HFFc6 (cell line): ENCODE data around the gene SSTR3. TPM values are rescaled to one million over a fixed set of nuclear protein-coding genes. Genes with fewer than 3 reads are reported as not detected.

Source experiments
- DNase-seq: peaks from one replicate; pipeline ENCODE4 v3.0.0-alpha.2; 2018
- H3K27ac Mint-ChIP-seq: 2 replicates; pipeline ENCODE4 v1.8.0; 2020; ENCODE audit warnings: mild to moderate bottlenecking, mixed read lengths
- H3K27me3 Mint-ChIP-seq: 2 replicates; pipeline ENCODE4 v1.8.0; 2021; ENCODE audit warnings: mild to moderate bottlenecking, moderate library complexity, mixed read lengths; ENCODE audit not compliant: insufficient read depth
- H3K36me3 Mint-ChIP-seq: 2 replicates; pipeline ENCODE4 v1.8.0; 2021; ENCODE audit warnings: low read depth, mixed read lengths
- H3K4me1 Mint-ChIP-seq: 2 replicates; pipeline ENCODE4 v1.8.0; 2020; ENCODE audit warnings: low read depth, mixed read lengths
- H3K4me3 Mint-ChIP-seq: 2 replicates; pipeline ENCODE4 v1.8.0; 2020; ENCODE audit warnings: mild to moderate bottlenecking, moderate library complexity, mixed read lengths
- H3K9me3 Mint-ChIP-seq: 2 replicates; pipeline ENCODE4 v1.8.0; 2020; ENCODE audit warnings: mild to moderate bottlenecking, mixed read lengths
- total RNA-seq, 6 experiments: library from RNA; stranded (reverse); fragmentation: NEBNext Ultra II Directional; extraction: Animal tissue kit (Norgen Biotek cat#: 25700); gene quantifications; 2 replicates in 1 of 6; 3 replicates in 5 of 6; pipeline ENCODE4 v1.2.3, GENCODE V29; 2021
- TF ChIP-seq, protein P1 (sequence below): fragments of 200-600 bp; sonication (generic); IDR thresholded peaks from 2 replicates; pipeline ENCODE4 v1.5.0; 2021; ENCODE audit warnings: antibody characterized with exemption, mild to moderate bottlenecking

Gene SSTR3
- total RNA-seq, 6 experiments from 2014 or later = not detected

GRCh38 chr22:37165940-37166674, 46.2 kb downstream of the SSTR3 start:
- H3K27me3 Mint-ChIP-seq = peaks cover 17% of the 10 kb centered on the region
- H3K9me3 Mint-ChIP-seq = peaks cover 3% of the 10 kb centered on the region
- no peak overlapping the region for H3K4me3 Mint-ChIP-seq
- peaks cover 6% of the 10 kb centered on the region for H3K4me1 Mint-ChIP-seq
- DNase-seq = no peak
- peaks cover 4% of the 10 kb centered on the region; the same call in 1 of the 2 replicates for H3K36me3 Mint-ChIP-seq
- no peak overlapping the region for H3K27ac Mint-ChIP-seq
- TF ChIP-seq, protein P1, sequence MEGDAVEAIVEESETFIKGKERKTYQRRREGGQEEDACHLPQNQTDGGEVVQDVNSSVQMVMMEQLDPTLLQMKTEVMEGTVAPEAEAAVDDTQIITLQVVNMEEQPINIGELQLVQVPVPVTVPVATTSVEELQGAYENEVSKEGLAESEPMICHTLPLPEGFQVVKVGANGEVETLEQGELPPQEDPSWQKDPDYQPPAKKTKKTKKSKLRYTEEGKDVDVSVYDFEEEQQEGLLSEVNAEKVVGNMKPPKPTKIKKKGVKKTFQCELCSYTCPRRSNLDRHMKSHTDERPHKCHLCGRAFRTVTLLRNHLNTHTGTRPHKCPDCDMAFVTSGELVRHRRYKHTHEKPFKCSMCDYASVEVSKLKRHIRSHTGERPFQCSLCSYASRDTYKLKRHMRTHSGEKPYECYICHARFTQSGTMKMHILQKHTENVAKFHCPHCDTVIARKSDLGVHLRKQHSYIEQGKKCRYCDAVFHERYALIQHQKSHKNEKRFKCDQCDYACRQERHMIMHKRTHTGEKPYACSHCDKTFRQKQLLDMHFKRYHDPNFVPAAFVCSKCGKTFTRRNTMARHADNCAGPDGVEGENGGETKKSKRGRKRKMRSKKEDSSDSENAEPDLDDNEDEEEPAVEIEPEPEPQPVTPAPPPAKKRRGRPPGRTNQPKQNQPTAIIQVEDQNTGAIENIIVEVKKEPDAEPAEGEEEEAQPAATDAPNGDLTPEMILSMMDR = no peak

DNA sequence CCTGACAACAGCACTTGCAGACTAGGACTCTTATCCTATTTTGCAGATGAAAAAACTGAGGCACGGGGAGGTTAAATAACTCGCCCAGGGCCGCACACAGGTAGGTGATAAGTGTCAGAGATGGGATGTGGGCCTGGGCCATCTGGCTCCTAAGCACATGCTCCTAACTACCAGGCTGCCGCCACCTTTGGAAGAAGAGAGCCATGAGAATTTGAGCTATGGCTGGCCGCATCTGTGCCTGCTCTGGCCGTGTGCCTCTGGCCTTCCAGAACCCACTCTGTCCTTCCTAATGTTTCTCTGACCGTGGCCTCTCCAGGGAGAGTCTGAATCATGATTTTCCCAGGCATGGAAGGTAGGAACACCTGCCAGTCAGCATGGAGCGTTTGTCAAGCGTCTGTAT, 47.2 kb downstream of the SSTR3 start:
- DNase-seq = no peak
- H3K36me3 Mint-ChIP-seq = peaks cover 4% of the 10 kb centered on the region; the same call in 1 of the 2 replicates
- no peak overlapping the region for H3K4me3 Mint-ChIP-seq
- H3K4me1 Mint-ChIP-seq = peaks cover 6% of the 10 kb centered on the region
- H3K27me3 Mint-ChIP-seq = peaks cover 19% of the 10 kb centered on the region
- peaks cover 9% of the 10 kb centered on the region for H3K9me3 Mint-ChIP-seq
- H3K27ac Mint-ChIP-seq = no peak overlapping the region
- TF ChIP-seq, protein P1 = no peak

- no peak for DNase-seq
- Mint-ChIP-seq H3K9me3 (peaks cover 9% of the 10 kb centered on the region), H3K27me3 (peaks cover 23% of the 10 kb centered on the region), H3K36me3 (peaks cover 4% of the 10 kb centered on the region; the same call in 1 of the 2 replicates), H3K27ac (no peak overlapping the region), H3K4me1 (peaks cover 6% of the 10 kb centered on the region), H3K4me3 (no peak overlapping the region)
- TF ChIP-seq, protein P1 = no peak
Measured at GRCh38 chr22:37164505-37164887, 47.8 kb downstream of the SSTR3 start.

- Mint-ChIP-seq H3K27ac (no peak overlapping the region), H3K27me3 (peaks cover 23% of the 10 kb centered on the region), H3K9me3 (peaks cover 9% of the 10 kb centered on the region), H3K4me3 (no peak overlapping the region), H3K36me3 (peaks cover 4% of the 10 kb centered on the region; the same call in 1 of the 2 replicates), H3K4me1 (peaks cover 6% of the 10 kb centered on the region)
- TF ChIP-seq, protein P1 = no peak
- DNase-seq = no peak
Measured at GRCh38 chr22:37163575-37164504, 48.4 kb downstream of the SSTR3 start.

DNA sequence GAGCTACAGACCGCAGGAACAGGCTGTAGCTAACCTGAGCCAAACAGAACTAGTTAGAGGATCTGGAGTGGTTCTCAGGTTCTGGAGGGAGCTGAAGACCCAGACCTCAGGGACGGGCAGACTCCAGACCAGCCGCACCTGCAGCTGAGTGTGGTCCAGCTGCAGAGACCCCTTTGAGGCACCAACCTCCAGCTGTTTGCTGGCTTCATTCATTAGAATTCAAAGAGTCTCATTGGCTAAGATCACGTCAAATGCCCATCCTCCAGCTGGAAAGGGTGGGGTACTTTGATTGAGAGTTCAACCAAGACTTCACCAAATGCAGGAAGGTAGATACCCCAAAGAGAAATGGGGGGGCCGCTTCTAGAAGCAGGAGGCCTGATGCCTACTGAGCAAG, 49.2 kb downstream of the SSTR3 start:
- no peak overlapping the region for H3K27ac Mint-ChIP-seq
- DNase-seq = no peak
- H3K4me3 Mint-ChIP-seq = no peak overlapping the region
- TF ChIP-seq, protein P1 = no peak
- peaks cover 4% of the 10 kb centered on the region; the same call in 1 of the 2 replicates for H3K36me3 Mint-ChIP-seq
- peaks cover 19% of the 10 kb centered on the region for H3K27me3 Mint-ChIP-seq
- peaks cover 7% of the 10 kb centered on the region for H3K4me1 Mint-ChIP-seq
- peaks cover 9% of the 10 kb centered on the region for H3K9me3 Mint-ChIP-seq
